Activated T-helper 2 cell treated with anti-CD3 and anti-CD28 coated beads, Interferon-gamma antibody, Interleukin-2, Interleukin-4, amounts not matched to agents 10 μg/mL and 5 μg/mL and 100 μg/mL, durations not matched to agents 14 hours and 24 hours and 36 hours (primary cell): ENCODE measurements around the gene TARBP1. TPM values are rescaled to one million over a fixed set of nuclear protein-coding genes. Genes with fewer than 3 reads are reported as not detected.
A peak's percentile ranks its signal among the peaks of the same experiment; 100 is the strongest.
"Not testable (repeated sequence)": the region's sequence is repeated elsewhere in the genome, so short reads cannot be mapped to it uniquely, and the experiment has no call there.

Source experiments
- DNase-seq: peaks from one replicate; pipeline ENCODE4 v3.0.0; 2021; ENCODE audit warnings: low spot score
- H3K27ac Mint-ChIP-seq: one replicate; pipeline ENCODE4 v1.8.0; 2021; ENCODE audit warnings: mixed read lengths
- H3K27me3 Mint-ChIP-seq: one replicate; pipeline ENCODE4 v1.8.0; 2021; ENCODE audit warnings: low read depth, mixed read lengths
- H3K36me3 Mint-ChIP-seq: one replicate; pipeline ENCODE4 v1.8.0; 2021; ENCODE audit warnings: low read depth, mixed read lengths
- H3K4me1 Mint-ChIP-seq: one replicate; pipeline ENCODE4 v1.8.0; 2021; ENCODE audit warnings: low read depth, mixed read lengths
- H3K4me3 Mint-ChIP-seq: one replicate; pipeline ENCODE4 v1.8.0; 2021; ENCODE audit warnings: low read depth, mild to moderate bottlenecking, moderate library complexity, mixed read lengths
- H3K9me3 Mint-ChIP-seq: one replicate; pipeline ENCODE4 v1.8.0; 2021; ENCODE audit warnings: mixed read lengths
- intact Hi-C: fragments of 100-400 bp; cut with micrococcal nuclease; formaldehyde crosslinking; loops from one replicate; pipeline ENCODE4 v1.15.1; 2023
- total RNA-seq: library from RNA; stranded (reverse); gene quantifications from 2 replicates; pipeline ENCODE4 v1.2.3, GENCODE V29; 2022

Gene TARBP1
- total RNA-seq, 1 donor from 2014 or later: 79.7 TPM

DNA sequence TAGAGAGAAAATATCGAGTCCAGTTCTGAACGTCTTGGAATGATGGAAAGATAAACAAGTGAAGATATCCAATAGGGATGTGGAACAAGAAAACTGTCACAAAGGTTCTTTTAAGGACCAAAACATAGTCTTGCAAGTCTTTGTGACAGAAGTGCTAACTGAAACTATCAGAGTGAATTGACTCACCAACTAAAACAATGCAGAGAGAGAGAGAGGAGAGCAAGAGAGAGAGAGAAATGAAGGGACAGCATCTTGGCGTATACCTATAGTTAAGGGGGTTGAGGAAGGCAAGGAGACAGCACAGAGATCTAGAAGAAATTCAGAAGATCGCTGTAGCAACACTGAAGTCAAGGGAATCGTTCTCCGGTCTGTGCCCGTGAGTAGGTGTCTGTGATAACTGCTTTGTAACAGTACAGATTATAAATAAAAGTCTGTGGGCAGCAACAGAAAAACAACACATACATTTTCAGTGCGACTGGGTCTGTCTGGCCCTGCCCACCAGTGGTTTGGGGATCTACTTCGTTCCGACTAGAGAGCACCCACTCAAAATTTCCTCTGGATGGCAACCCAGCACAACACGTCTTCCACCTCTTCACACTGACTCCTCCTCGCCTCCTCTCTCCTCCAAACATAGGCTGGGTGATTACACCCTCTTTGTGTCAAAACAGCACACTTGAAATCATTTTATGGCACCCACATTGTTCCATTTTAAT lies 110.5 kb downstream of the TARBP1 start:
- H3K4me3 Mint-ChIP-seq: no peak overlapping the region
- intact Hi-C loops: no loop called here
- H3K36me3 Mint-ChIP-seq: no peaks in the 10 kb centered on the region
- peak overlapping the region; percentile 10 for H3K27ac Mint-ChIP-seq
- H3K9me3 Mint-ChIP-seq: no peaks in the 10 kb centered on the region
- no peak for DNase-seq
- H3K27me3 Mint-ChIP-seq: no peaks in the 10 kb centered on the region
- H3K4me1 Mint-ChIP-seq: peaks cover 27% of the 10 kb centered on the region

DNA sequence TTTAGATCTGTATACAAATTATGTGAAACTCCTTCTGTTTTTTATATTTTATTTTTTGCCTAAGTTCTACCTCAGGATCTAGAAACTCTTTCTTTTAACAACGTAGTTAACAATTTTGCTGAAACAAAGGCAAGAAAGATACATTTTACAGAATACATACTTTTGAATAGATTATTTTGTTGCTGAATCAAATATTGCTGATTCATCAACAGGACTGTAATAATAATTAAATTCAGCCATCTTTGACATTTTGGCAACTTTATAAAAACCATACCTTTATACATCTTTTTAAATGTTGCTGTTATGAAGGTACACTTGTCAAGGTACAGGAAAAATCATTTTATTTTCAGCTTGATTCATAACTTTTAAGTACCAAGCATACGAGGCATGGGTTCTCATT lies 116.4 kb downstream of the TARBP1 start:
- DNase-seq: no peak
- H3K27me3 Mint-ChIP-seq: peaks cover 2% of the 10 kb centered on the region
- H3K27ac Mint-ChIP-seq: no peak overlapping the region
- H3K9me3 Mint-ChIP-seq: no peaks in the 10 kb centered on the region
- H3K4me3 Mint-ChIP-seq: no peak overlapping the region
- peaks cover 23% of the 10 kb centered on the region for H3K4me1 Mint-ChIP-seq
- H3K36me3 Mint-ChIP-seq: peaks cover 16% of the 10 kb centered on the region
- intact Hi-C loops: no loop called here

DNA sequence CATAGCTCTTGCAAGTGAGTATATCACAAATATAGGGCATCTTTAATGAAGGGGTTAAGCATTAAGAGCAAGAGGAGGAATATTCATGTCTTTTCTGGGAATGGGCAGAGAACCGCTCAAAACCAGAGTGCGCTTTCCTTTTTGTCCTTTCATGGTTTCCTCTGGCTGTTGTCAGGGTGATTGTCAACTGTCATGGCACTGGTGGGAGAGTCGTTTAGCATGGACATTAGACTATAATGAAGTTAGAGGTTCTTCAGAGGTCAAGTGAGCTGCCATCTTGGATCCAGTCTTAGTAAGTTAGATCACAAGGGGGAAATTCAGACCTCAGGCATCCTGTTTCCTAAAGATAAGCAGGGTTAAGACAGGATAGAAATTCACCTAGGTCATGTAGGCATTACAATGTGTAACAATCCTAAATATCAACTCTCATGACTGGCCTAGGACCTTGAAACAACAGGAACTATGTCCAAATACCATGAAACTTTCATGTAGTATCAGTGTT lies 117.8 kb downstream of the TARBP1 start:
- Mint-ChIP-seq H3K27me3 (peaks cover 2% of the 10 kb centered on the region), H3K4me1 (peaks cover 24% of the 10 kb centered on the region)

DNA sequence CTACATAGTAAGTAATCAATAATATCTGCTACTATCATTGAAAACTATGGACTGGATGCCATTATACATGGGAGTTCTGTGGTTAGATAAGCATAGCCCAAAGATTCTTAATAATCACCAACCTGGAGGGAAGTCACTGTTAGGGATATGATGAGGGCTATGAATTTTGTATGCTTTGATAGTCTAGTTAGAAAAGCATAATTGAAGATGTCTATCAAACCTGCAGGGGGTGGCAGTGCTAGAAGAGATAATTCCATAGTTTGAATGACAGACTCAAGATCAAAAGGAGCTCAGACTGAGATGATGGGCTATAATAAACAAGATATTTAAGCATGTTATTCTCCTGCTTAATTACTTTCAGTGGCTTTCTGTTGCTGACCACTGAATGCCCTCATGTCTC lies 121.1 kb downstream of the TARBP1 start:
- H3K36me3 Mint-ChIP-seq: peaks cover 18% of the 10 kb centered on the region
- peaks cover 12% of the 10 kb centered on the region for H3K27me3 Mint-ChIP-seq
- DNase-seq: no peak
- peak overlapping the region; percentile 71 for H3K27ac Mint-ChIP-seq
- H3K9me3 Mint-ChIP-seq: no peaks in the 10 kb centered on the region
- peaks cover 24% of the 10 kb centered on the region for H3K4me1 Mint-ChIP-seq
- intact Hi-C loops: no loop called here
- H3K4me3 Mint-ChIP-seq: peak overlapping the region; percentile 90

More for the DNA sequence above, 117.8 kb downstream of the TARBP1 start:
- Mint-ChIP-seq H3K36me3 (peaks cover 18% of the 10 kb centered on the region), H3K9me3 (no peaks in the 10 kb centered on the region), H3K4me3 (no peak overlapping the region), H3K27ac (no peak overlapping the region)
- DNase-seq: no peak
- intact Hi-C loops: no loop called here

DNA sequence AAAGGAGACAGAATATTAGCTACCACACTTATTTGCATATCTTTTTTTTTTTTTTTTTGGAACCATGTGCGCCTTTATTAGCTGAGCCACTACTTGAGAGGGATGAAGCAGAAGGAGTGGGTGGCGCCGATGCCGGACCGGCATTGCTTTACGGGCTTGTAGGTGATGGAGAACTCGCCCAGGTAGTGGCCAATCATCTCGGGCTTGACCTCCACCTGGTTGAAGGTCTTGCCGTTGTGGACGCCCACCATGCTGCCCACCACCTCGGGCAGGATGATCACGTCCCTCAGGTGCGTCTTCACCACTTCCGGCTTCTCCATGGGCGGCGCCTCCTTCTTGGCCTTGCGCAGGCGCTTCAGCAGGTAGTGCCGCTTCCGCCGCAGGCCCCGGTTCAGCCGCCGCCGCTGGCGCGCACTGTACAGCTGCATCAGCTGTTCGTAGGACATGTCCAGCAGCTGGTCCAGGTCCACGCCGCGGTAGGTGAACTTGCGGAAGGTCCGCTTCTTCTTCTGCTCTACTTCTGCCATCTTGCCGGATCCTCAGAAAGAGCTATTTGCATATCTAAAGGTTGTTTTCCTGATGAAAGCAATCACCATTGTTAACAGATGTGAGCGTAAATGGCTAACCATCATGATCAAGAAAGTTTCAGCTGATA lies 122.2 kb downstream of the TARBP1 start:
- intact Hi-C loops: loop anchor here (1.0 kb wide), 1 partner anchor 17 kb away; the partner anchor contains the start of gene COA6
- H3K4me1 Mint-ChIP-seq: peaks cover 24% of the 10 kb centered on the region
- H3K4me3 Mint-ChIP-seq: peak overlapping the region; percentile 90
- peaks cover 18% of the 10 kb centered on the region for H3K36me3 Mint-ChIP-seq
- DNase-seq: peak; percentile 67
- not testable (repeated sequence) for H3K9me3 Mint-ChIP-seq
- H3K27ac Mint-ChIP-seq: peak overlapping the region; percentile 82
- H3K27me3 Mint-ChIP-seq: peaks cover 17% of the 10 kb centered on the region

DNA sequence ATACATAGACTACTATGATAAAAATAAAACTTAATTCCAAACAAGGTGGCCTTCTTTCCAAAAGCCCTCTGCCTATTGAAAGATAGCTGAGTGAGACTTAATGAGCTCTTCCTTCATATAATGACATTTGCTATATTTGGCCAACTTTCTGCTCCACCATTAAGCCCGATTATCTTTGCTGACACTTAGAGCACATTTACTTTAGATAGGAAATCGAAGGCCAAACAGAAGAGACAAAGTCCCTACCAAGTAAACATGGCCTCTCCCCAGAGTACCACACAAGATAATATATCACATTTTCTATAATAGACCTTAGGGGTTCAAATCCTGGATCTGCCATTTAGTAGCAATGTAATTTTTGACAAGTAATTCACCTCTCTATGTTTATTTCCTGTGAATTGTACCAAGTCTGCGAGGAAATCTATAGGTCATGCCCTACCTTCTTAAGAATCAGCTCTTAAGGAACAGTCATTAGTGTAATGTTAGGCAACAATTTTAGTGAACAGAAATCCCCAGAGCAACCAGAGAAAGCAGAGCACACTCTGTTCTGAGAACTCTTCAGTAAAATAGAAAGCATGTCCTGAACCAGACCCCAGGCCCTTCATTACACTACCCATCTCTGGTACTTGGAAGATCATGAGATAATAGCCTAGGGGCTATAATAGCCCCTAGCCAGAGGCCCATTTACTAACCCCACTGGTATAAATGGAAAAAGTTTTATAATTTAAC lies 123.0 kb downstream of the TARBP1 start:
- H3K4me3 Mint-ChIP-seq: peak overlapping the region; percentile 90
- no peak for DNase-seq
- H3K27ac Mint-ChIP-seq: peak overlapping the region; percentile 82
- intact Hi-C loops: loop anchor here (1.0 kb wide), 1 partner anchor 17 kb away; the partner anchor contains the start of gene COA6
- peaks cover 19% of the 10 kb centered on the region for H3K4me1 Mint-ChIP-seq
- H3K36me3 Mint-ChIP-seq: peaks cover 11% of the 10 kb centered on the region
- H3K27me3 Mint-ChIP-seq: peaks cover 20% of the 10 kb centered on the region
- no peaks in the 10 kb centered on the region for H3K9me3 Mint-ChIP-seq

DNA sequence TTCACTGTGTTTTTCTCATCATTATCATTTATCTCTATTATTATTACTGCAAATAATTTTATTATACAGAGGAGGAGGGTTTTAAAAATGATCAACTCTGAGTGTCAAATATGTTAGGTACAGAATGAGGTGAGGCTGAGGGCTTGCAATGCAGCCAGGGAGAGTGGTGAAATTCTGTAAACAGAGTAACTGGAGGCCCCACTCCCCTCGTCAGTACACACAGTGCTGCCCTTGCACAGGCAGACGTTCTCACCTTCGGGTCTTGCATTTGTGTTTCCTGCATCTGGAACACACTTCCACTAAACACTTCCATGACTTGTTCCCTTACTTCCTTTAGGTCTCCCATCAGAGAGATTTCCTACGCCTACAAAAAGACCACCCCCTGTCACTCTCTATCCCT lies 130.0 kb downstream of the TARBP1 start:
- peaks cover 2% of the 10 kb centered on the region for H3K4me1 Mint-ChIP-seq
- no peaks in the 10 kb centered on the region for H3K36me3 Mint-ChIP-seq
- H3K27ac Mint-ChIP-seq: no peak overlapping the region
- H3K27me3 Mint-ChIP-seq: peaks cover 28% of the 10 kb centered on the region
- no peak overlapping the region for H3K4me3 Mint-ChIP-seq
- intact Hi-C loops: no loop called here
- no peaks in the 10 kb centered on the region for H3K9me3 Mint-ChIP-seq
- DNase-seq: no peak

DNA sequence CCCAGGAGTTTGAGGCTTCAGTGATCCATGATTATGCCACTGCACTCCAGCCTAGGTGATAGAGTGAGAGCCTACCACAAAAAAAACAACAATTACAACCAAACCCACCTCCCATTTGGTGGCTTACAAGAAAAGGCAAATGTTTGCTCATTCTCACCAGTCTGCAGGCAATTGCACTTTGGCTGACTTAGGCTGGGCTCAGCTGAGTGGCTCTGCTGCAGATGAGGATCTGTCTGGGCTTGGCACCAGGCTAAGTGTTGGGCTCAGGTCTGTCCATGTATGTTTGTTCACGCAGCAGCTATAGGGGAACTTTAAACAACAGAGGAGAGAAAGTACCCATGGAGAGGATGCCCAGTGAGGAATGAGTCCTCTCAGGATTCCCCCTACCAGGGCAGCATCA lies 133.7 kb downstream of the TARBP1 start:
- H3K4me3 Mint-ChIP-seq: no peak overlapping the region
- H3K27me3 Mint-ChIP-seq: peaks cover 24% of the 10 kb centered on the region
- no peak overlapping the region for H3K27ac Mint-ChIP-seq
- DNase-seq: no peak
- H3K4me1 Mint-ChIP-seq: peaks cover 2% of the 10 kb centered on the region
- no peaks in the 10 kb centered on the region for H3K36me3 Mint-ChIP-seq
- peaks cover under 1% of the 10 kb centered on the region for H3K9me3 Mint-ChIP-seq
- intact Hi-C loops: no loop called here

DNA sequence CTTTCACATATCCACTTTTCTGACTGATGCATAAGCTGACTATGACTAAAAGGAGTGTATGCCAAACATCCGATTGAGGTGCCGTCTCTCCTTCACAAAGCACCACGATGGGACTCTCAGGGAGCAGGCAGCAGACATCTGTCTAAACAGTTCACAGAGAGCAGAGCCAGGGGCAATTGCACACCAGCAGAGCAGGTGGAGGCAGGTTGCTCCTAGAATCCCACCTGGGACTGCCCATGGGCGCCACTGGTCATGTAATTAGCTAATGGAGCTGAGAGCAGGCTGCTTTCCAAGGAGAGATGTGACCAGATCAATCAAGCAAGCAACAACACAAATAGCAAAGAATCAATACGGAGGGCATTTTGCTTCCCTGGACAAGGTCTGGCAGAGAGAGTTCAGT lies 136.2 kb downstream of the TARBP1 start:
- DNase-seq: no peak
- intact Hi-C loops: no loop called here
- no peak overlapping the region for H3K27ac Mint-ChIP-seq

More for the DNA sequence above, 136.2 kb downstream of the TARBP1 start:
- no peaks in the 10 kb centered on the region for H3K4me1 Mint-ChIP-seq
- no peaks in the 10 kb centered on the region for H3K36me3 Mint-ChIP-seq
- H3K27me3 Mint-ChIP-seq: peaks cover 27% of the 10 kb centered on the region
- H3K9me3 Mint-ChIP-seq: peaks cover 4% of the 10 kb centered on the region
- H3K4me3 Mint-ChIP-seq: no peak overlapping the region

Other genes starting within 250 kb of the TARBP1 start
- gene COA6, start 105.7 kb downstream of the TARBP1 start, total RNA-seq: 60.3 and 63.6 TPM in 2 replicates
- 276 and 292 TPM in 2 replicates for gene IRF2BP2, start 131.0 kb upstream of the TARBP1 start, total RNA-seq